MM.1S (cell line): ENCODE data around the gene TIGD6.

Experiments used
- DNase-seq: peaks from one replicate; pipeline ENCODE4 v3.0.0-alpha.2; 2015
- H2AFZ ChIP-seq: fragments of 300-600 bp; sonication (generic); 2 replicates; pipeline ENCODE4 v1.6.0; 2016; ENCODE audit warnings: antibody characterized with exemption, low read length
- H3F3A ChIP-seq: fragments of 300-600 bp; sonication (generic); 2 replicates; pipeline ENCODE4 v1.6.1; 2016; ENCODE audit warnings: mild to moderate bottlenecking, antibody characterized with exemption, low read length, moderate library complexity, mixed read lengths; ENCODE audit not compliant: insufficient read depth
- H3K27ac ChIP-seq: fragments of 300-600 bp; sonication (generic); 2 replicates; pipeline ENCODE4 v1.5.1; 2016; ENCODE audit warnings: mild to moderate bottlenecking, low read length
- H3K27me3 ChIP-seq: fragments of 300-600 bp; sonication (generic); replicated peaks from 2 replicates; pipeline ENCODE4 v1.6.0; 2016; ENCODE audit warnings: low read length; ENCODE audit not compliant: insufficient read depth
- H3K36me3 ChIP-seq: fragments of 300-600 bp; sonication (generic); replicated peaks from 2 replicates; pipeline ENCODE4 v1.6.1; 2016; ENCODE audit warnings: mild to moderate bottlenecking, low read length, mixed read lengths; ENCODE audit not compliant: insufficient read depth
- H3K4me1 ChIP-seq: fragments of 300-600 bp; sonication (generic); 2 replicates; pipeline ENCODE4 v1.6.1; 2016; ENCODE audit warnings: low read length, mixed read lengths
- H3K4me2 ChIP-seq: fragments of 300-600 bp; sonication (generic); 2 replicates; pipeline ENCODE4 v1.6.0; 2016; ENCODE audit warnings: low read depth, low read length
- H3K4me3 ChIP-seq: fragments of 300-600 bp; sonication (generic); 2 replicates; pipeline ENCODE4 v1.5.1; 2016; ENCODE audit warnings: low read length, mixed read lengths
- H3K79me2 ChIP-seq: fragments of 300-600 bp; sonication (generic); 2 replicates; pipeline ENCODE4 v1.6.1; 2016; ENCODE audit warnings: mixed run types, low read length, mixed read lengths
- H3K9ac ChIP-seq: fragments of 300-600 bp; sonication (generic); 2 replicates; pipeline ENCODE4 v1.6.1; 2016; ENCODE audit warnings: low read length, mixed read lengths
- H3K9me2 ChIP-seq: fragments of 300-600 bp; sonication (generic); replicated peaks from 2 replicates; pipeline ENCODE4 v1.6.1; 2016; ENCODE audit warnings: mild to moderate bottlenecking, low read length, mixed read lengths; ENCODE audit not compliant: insufficient read depth
- H3K9me3 ChIP-seq: fragments of 300-600 bp; sonication (generic); replicated peaks from 2 replicates; pipeline ENCODE4 v1.6.1; 2016; ENCODE audit warnings: mild to moderate bottlenecking, low read length, mixed read lengths; ENCODE audit not compliant: insufficient read depth
- H4K20me1 ChIP-seq: fragments of 300-600 bp; sonication (generic); 2 replicates; pipeline ENCODE4 v1.6.1; 2016; ENCODE audit warnings: mild to moderate bottlenecking, low read length, moderate library complexity, mixed read lengths; ENCODE audit not compliant: insufficient read depth
- EZH2 ChIP-seq: fragments of 300-600 bp; sonication (generic); optimal IDR thresholded peaks from 2 replicates; pipeline ENCODE3; 2017; ENCODE audit warnings: low read depth, mild to moderate bottlenecking, antibody characterized with exemption, low read length, mixed read lengths
- EZH2phosphoT487 ChIP-seq: fragments of 300-600 bp; sonication (generic); IDR thresholded peaks from 2 replicates; pipeline ENCODE4 v1.6.1; 2018; ENCODE audit warnings: antibody characterized with exemption, low read length
- TF ChIP-seq, protein P1 (sequence below): fragments of 300-600 bp; sonication (generic); IDR thresholded peaks from 2 replicates; pipeline ENCODE4 v1.5.1; 2016; ENCODE audit warnings: antibody characterized with exemption, low read length, mixed read lengths

TIGD6 gene

DNA sequence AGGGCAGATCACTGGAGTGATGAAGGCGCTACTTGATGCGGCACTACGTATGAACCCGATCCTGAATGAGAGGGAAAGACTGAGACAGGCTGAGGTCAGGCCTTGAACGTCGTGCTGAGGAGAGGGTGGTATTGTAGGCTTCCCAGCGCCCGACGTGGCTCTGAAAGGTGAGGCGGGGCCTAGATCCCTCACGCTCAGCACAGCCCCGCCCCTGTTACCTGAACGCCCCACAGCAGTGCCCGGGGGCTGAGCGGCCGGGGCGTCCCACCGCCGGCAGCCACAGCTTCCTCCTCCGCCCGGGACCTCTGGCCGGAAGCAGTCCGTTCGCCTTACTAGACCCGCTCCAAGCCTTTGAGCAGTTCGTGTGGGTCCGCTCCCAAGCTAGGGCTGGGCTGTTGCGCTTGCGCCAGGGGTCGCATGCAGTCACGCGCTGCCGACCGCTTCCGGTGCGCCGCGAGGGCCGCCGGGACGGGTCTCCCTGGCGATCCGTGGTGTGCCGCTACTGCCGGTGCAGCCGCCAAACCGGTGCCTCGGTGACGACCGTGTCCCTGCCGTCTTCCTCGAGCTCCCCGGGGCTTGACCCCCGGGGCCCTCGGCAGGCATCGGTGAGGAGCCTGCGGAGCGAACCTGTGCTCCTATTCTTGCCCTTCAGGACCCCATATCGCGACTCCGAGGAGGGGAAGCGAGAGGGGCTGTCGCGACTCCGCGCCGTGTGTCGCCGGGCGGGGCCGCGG is at the start of gene TIGD6, which contains the start of gene HMGXB3:
TIGD6 (minus strand) TSS at position 399 of the 734 bp plus-strand sequence. CDS start 4,306 bp downstream, outside the sequence.
HMGXB3 (plus strand) TSS at position 484 of the 734 bp plus-strand sequence. CDS start 4,114 bp downstream, outside the sequence.
- H2AFZ ChIP-seq: peak within 1 kb of the TSS; percentile 79
- peak within 1 kb of the TSS; percentile 89 for H3K4me2 ChIP-seq
- no peaks in the 10 kb centered on the region for H3K9me3 ChIP-seq
- H3K4me3 ChIP-seq: peak within 1 kb of the TSS; percentile 91
- peak within 1 kb of the TSS; percentile 84 for H3K27ac ChIP-seq
- TF ChIP-seq, protein P1, sequence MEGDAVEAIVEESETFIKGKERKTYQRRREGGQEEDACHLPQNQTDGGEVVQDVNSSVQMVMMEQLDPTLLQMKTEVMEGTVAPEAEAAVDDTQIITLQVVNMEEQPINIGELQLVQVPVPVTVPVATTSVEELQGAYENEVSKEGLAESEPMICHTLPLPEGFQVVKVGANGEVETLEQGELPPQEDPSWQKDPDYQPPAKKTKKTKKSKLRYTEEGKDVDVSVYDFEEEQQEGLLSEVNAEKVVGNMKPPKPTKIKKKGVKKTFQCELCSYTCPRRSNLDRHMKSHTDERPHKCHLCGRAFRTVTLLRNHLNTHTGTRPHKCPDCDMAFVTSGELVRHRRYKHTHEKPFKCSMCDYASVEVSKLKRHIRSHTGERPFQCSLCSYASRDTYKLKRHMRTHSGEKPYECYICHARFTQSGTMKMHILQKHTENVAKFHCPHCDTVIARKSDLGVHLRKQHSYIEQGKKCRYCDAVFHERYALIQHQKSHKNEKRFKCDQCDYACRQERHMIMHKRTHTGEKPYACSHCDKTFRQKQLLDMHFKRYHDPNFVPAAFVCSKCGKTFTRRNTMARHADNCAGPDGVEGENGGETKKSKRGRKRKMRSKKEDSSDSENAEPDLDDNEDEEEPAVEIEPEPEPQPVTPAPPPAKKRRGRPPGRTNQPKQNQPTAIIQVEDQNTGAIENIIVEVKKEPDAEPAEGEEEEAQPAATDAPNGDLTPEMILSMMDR: no peak
- TF ChIP-seq EZH2phosphoT487: no peak
- TF ChIP-seq EZH2: no peak
- H3K79me2 ChIP-seq: peaks cover 45% of the 10 kb centered on the region
- H3K27me3 ChIP-seq: no peaks in the 10 kb centered on the region
- H3K9me2 ChIP-seq: no peaks in the 10 kb centered on the region
- DNase-seq: peak; percentile 97
- peaks cover 16% of the 10 kb centered on the region for H3K4me1 ChIP-seq
- H4K20me1 ChIP-seq: no peaks in the 10 kb centered on the region
- peak within 1 kb of the TSS; percentile 97 for H3K9ac ChIP-seq
- no peaks in the 10 kb centered on the region for H3K36me3 ChIP-seq
- H3F3A ChIP-seq: peaks cover 20% of the 10 kb centered on the region

DNA sequence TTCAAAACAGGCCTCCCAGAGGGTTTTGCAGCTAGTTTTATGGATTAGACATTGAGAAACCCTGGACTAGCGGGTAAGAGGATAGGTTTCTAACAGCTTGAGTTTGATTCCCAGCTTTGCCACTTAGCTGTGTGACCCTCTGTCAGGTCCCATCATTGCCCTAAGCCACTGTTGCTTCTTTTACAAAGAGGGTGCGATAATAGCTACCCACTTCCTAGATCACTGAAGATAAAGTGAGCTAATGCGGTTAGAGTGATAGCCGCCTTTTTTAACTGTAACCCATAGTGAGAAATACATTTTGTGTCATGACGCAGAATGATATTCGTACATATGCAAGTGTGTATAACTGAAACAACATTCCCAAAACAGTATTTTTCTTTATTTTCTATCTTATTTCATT is 45.6 kb upstream of the TIGD6 start:
- Histone ChIP-seq H4K20me1 (no peaks in the 10 kb centered on the region), H3K79me2 (no peaks in the 10 kb centered on the region)

DNA sequence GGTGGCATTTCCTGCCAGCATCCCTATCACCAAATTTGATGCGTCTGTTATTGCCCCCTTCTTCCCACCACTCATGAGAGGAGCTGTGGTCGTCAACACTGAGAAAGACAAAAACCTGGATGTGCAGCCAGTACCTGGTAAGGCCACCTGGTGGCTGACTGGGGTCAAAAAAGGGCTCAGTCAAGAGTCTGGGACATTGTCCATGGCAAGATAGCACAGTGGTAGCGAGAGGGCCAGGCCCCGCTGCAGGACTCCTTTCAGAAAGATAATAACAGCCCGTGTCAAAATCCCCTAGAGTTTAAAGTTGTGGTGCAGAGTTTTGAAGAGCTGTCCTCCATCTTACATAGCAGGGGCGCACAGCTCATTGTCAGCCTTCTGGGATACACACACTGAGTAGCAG is 45.1 kb upstream of the TIGD6 start:
- Histone ChIP-seq H3K36me3 (peaks cover 17% of the 10 kb centered on the region), H3K79me2 (no peaks in the 10 kb centered on the region), H3K27me3 (no peaks in the 10 kb centered on the region), H3K4me1 (no peaks in the 10 kb centered on the region), H2AFZ (no peak overlapping the region), H3K4me2 (no peak overlapping the region), H3K27ac (no peak overlapping the region), H3K9me3 (no peaks in the 10 kb centered on the region), H3K9me2 (no peaks in the 10 kb centered on the region), H4K20me1 (no peaks in the 10 kb centered on the region), H3K4me3 (no peak overlapping the region), H3F3A (no peaks in the 10 kb centered on the region; the same call in 1 of the 2 replicates), H3K9ac (no peak overlapping the region)
- DNase-seq: no peak
- TF ChIP-seq, protein P1: peak; percentile 21; the same call in 1 of the 2 replicates
- no peak for TF ChIP-seq EZH2phosphoT487

More for the DNA sequence above, 45.6 kb upstream of the TIGD6 start:
- DNase-seq: no peak
- H3K27ac ChIP-seq: no peak overlapping the region
- TF ChIP-seq, protein P1: no peak
- TF ChIP-seq EZH2: no peak
- no peak for TF ChIP-seq EZH2phosphoT487
- no peaks in the 10 kb centered on the region for H3K9me3 ChIP-seq
- no peaks in the 10 kb centered on the region for H3K27me3 ChIP-seq
- no peak overlapping the region for H3K4me3 ChIP-seq
- H3K9ac ChIP-seq: no peak overlapping the region
- H3K4me2 ChIP-seq: no peak overlapping the region
- H2AFZ ChIP-seq: no peak overlapping the region
- H3K9me2 ChIP-seq: no peaks in the 10 kb centered on the region
- H3F3A ChIP-seq: no peaks in the 10 kb centered on the region; the same call in 1 of the 2 replicates
- H3K4me1 ChIP-seq: no peaks in the 10 kb centered on the region
- H3K36me3 ChIP-seq: peaks cover 22% of the 10 kb centered on the region
